Measurements from ENCODE around the gene NLRP6. TPM values are rescaled to one million over a fixed set of nuclear protein-coding genes. Genes with fewer than 3 reads are reported as not detected.
A peak's percentile ranks its signal among the peaks of the same experiment; 100 is the strongest.

NLRP6 gene
- total RNA-seq, 6 experiments from 2014 or later: not detected

- peaks cover 17% of the 10 kb centered on the region for H3K4me1 Mint-ChIP-seq (ENCODE audit: low read depth)
- no peak for DNase-seq
- H3K27me3 Mint-ChIP-seq (ENCODE audit: insufficient read depth): peaks cover 3% of the 10 kb centered on the region; the same call in 1 of the 2 replicates
- H3K27ac Mint-ChIP-seq: no peak overlapping the region
- TF ChIP-seq, protein P1, sequence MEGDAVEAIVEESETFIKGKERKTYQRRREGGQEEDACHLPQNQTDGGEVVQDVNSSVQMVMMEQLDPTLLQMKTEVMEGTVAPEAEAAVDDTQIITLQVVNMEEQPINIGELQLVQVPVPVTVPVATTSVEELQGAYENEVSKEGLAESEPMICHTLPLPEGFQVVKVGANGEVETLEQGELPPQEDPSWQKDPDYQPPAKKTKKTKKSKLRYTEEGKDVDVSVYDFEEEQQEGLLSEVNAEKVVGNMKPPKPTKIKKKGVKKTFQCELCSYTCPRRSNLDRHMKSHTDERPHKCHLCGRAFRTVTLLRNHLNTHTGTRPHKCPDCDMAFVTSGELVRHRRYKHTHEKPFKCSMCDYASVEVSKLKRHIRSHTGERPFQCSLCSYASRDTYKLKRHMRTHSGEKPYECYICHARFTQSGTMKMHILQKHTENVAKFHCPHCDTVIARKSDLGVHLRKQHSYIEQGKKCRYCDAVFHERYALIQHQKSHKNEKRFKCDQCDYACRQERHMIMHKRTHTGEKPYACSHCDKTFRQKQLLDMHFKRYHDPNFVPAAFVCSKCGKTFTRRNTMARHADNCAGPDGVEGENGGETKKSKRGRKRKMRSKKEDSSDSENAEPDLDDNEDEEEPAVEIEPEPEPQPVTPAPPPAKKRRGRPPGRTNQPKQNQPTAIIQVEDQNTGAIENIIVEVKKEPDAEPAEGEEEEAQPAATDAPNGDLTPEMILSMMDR (IDR thresholded peaks at IDR 0.05): no peak
- H3K36me3 Mint-ChIP-seq (ENCODE audit: low read depth): peaks cover 36% of the 10 kb centered on the region
- no peaks in the 10 kb centered on the region for H3K9me3 Mint-ChIP-seq
- no peak overlapping the region for H3K4me3 Mint-ChIP-seq
Measured at GRCh38 chr11:244376-244775, 33.8 kb upstream of the NLRP6 start.

GRCh38 chr11:249062-249461 is 29.1 kb upstream of the NLRP6 start:
- Mint-ChIP-seq H3K4me1 (ENCODE audit: low read depth) (no peaks in the 10 kb centered on the region), H3K9me3 (no peaks in the 10 kb centered on the region), H3K27ac (no peak overlapping the region; the same call in 1 of the 2 replicates), H3K27me3 (ENCODE audit: insufficient read depth) (no peaks in the 10 kb centered on the region; the same call in 1 of the 2 replicates), H3K4me3 (no peak overlapping the region), H3K36me3 (ENCODE audit: low read depth) (peaks cover 35% of the 10 kb centered on the region)
- TF ChIP-seq, protein P1 (IDR thresholded peaks at IDR 0.05): no peak
- DNase-seq: no peak

DNA sequence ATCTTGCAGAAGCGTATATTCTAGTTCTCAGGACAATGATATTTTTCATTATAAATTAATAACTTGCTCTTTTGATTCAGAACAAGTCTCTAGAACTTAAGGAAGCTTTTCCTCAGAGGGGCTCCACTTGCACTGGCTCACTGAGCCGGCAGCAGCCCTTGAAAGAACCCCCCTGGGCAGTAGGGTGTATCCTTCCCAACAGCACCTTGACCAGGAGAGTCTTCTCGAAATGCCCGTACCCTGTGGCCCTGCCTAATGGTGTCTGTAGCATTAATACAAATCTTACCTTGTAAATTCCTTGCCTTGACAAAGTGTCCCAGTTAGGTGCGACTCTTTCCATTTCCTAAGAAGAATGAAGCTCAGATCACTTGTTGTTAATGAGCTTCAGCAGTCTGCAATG is 27.9 kb upstream of the NLRP6 start:
- H3K27me3 Mint-ChIP-seq (ENCODE audit: insufficient read depth): no peaks in the 10 kb centered on the region; the same call in 1 of the 2 replicates
- no peaks in the 10 kb centered on the region for H3K9me3 Mint-ChIP-seq
- no peak overlapping the region for H3K4me3 Mint-ChIP-seq
- peak overlapping the region; percentile 20; the same call in 1 of the 2 replicates for H3K27ac Mint-ChIP-seq
- H3K4me1 Mint-ChIP-seq (ENCODE audit: low read depth): no peaks in the 10 kb centered on the region
- DNase-seq: no peak
- TF ChIP-seq, protein P1 (IDR thresholded peaks at IDR 0.05): no peak
- peaks cover 33% of the 10 kb centered on the region for H3K36me3 Mint-ChIP-seq (ENCODE audit: low read depth)

GRCh38 chr11:250740-251299 is 27.4 kb upstream of the NLRP6 start:
- TF ChIP-seq, protein P1 (IDR thresholded peaks at IDR 0.05): peak; percentile 83
- Mint-ChIP-seq H3K27me3 (ENCODE audit: insufficient read depth) (no peaks in the 10 kb centered on the region; the same call in 1 of the 2 replicates), H3K4me1 (ENCODE audit: low read depth) (no peaks in the 10 kb centered on the region), H3K4me3 (no peak overlapping the region), H3K27ac (peak overlapping the region; percentile 20; the same call in 1 of the 2 replicates), H3K9me3 (no peaks in the 10 kb centered on the region), H3K36me3 (ENCODE audit: low read depth) (peaks cover 32% of the 10 kb centered on the region)
- peak; percentile 45 for DNase-seq

GRCh38 chr11:251550-251949 is 26.7 kb upstream of the NLRP6 start:
- Mint-ChIP-seq H3K27me3 (ENCODE audit: insufficient read depth) (no peaks in the 10 kb centered on the region; the same call in 1 of the 2 replicates), H3K9me3 (no peaks in the 10 kb centered on the region), H3K4me1 (ENCODE audit: low read depth) (no peaks in the 10 kb centered on the region), H3K36me3 (ENCODE audit: low read depth) (peaks cover 30% of the 10 kb centered on the region), H3K27ac (no peak overlapping the region), H3K4me3 (no peak overlapping the region)
- TF ChIP-seq, protein P1 (IDR thresholded peaks at IDR 0.05): no peak
- no peak for DNase-seq

All from HFFc6 (cell line).